Fibroblast of villous mesenchyme (primary cell): ENCODE results near the gene ADGRL3. TPM values are rescaled to one million over a fixed set of nuclear protein-coding genes. Genes with fewer than 3 reads are reported as not detected.
"Not testable (repeated sequence)": the region's sequence is repeated elsewhere in the genome, so short reads cannot be mapped to it uniquely, and the experiment has no call there.

Experiments
- DNase-seq: peaks from one replicate; pipeline ENCODE4 v3.0.0-alpha.2; 2010; ENCODE audit warnings: low read depth
- H3K4me3 ChIP-seq: 2 replicates; pipeline ENCODE4 v1.5.1; 2011; ENCODE audit warnings: low read depth, mild to moderate bottlenecking, low read length
- total RNA-seq: library from RNA; depleted of rRNA; stranded (reverse); fragments of >200 nt; gene quantifications from 2 replicates; pipeline ENCODE4 v1.2.3, GENCODE V29; 2012
- TF ChIP-seq, protein P1 (sequence below): IDR thresholded peaks from 2 replicates; pipeline ENCODE4 v1.5.1; 2012; ENCODE audit warnings: low read depth, mild to moderate bottlenecking, low read length; ENCODE audit not compliant: insufficient read depth

ADGRL3 gene
- total RNA-seq, 1 donor = 2.2 TPM

DNA sequence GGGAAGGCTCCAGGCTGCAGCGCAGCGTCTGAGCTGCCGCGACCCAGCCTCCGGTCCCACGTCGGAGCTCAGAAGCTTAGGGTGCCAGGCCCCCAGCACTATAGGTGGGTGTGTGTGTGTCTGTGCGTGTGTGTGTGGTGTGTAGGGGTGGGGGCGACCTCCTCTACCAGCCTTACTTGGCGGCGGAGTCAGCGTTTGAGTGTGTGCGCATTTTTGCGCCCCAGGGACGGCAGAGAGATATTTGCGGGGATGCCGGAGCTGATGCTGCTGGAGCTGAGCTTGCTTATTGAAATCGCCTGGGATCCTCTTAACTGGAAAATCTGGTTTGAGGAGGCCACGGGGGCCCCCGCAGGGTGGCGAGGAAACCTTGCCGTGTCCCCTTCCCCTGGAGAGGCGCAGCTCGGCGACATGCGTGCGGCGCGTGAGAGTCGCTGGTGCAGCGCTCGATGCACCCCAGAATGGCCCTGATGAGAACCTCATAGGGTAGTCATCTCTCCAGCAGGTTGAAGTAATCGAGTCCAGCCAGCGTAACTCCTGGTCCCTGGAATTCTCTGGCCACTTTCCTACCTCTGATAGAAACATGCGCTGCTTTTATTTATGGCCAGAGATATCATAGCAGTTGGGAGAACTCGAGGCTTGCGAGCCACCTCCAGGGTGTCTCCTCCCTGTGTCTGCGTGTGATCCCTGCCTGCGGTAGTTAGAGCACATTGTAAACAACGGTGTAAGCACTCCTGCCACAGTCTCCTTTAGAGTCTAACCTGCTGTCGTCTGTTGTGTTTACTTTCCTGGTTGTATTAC lies 2.7 kb downstream of the ADGRL3 start:
- TF ChIP-seq, protein P1, sequence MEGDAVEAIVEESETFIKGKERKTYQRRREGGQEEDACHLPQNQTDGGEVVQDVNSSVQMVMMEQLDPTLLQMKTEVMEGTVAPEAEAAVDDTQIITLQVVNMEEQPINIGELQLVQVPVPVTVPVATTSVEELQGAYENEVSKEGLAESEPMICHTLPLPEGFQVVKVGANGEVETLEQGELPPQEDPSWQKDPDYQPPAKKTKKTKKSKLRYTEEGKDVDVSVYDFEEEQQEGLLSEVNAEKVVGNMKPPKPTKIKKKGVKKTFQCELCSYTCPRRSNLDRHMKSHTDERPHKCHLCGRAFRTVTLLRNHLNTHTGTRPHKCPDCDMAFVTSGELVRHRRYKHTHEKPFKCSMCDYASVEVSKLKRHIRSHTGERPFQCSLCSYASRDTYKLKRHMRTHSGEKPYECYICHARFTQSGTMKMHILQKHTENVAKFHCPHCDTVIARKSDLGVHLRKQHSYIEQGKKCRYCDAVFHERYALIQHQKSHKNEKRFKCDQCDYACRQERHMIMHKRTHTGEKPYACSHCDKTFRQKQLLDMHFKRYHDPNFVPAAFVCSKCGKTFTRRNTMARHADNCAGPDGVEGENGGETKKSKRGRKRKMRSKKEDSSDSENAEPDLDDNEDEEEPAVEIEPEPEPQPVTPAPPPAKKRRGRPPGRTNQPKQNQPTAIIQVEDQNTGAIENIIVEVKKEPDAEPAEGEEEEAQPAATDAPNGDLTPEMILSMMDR = no peak
- no peak overlapping the region for H3K4me3 ChIP-seq
- DNase-seq = no peak

DNA sequence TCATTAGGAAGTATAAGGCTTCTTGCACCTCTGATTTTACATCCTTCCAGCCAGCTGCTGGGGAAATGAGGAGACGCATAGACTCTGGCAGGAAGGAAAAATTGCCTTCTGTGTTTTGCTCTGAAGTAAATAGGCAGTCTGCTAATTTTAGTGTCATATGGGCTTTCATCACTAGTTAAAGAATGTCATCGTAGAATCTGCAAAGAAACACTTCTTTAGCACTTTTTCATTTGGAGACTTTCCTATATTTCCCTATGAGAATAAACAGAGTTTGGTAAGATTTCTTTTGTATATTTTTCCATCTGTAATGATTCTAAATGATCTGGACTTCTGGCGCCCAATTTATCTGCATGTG lies 3.3 kb downstream of the ADGRL3 start:
- DNase-seq = no peak
- TF ChIP-seq, protein P1 = no peak
- no peak overlapping the region for H3K4me3 ChIP-seq

DNA sequence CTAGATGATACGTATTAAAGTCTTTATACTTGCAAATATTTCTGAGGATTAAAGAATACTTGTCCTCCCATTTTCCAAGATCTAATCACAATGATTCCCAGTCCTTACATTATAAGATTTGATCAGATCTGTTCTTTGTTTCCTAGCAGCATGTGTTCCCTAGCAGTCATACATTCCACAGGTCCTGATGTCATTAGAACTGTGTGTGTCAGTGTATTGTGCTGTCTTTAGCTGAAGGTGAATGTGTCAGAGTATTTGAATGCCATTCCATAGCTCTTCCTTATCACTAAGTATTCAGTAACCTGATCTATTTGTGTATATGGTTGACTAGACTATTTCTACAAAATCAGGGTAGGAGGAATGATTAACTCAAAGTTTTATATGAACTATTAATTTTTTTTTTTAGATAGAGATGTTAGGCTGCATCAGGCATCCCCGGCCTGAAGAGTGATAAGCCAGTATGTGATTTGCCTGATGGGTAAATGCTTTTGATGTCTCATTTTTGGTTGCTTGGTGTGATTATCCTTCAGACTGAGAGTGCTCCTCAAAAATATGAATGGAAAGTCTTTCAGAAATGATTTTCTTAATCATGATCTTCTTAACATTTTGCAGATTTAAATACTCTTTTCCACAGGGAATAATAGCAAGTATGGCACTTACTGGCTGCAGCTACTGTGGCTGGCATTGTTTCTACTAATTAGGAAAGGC lies 4.4 kb downstream of the ADGRL3 start:
- TF ChIP-seq, protein P1 = no peak
- no peak overlapping the region for H3K4me3 ChIP-seq
- no peak for DNase-seq

DNA sequence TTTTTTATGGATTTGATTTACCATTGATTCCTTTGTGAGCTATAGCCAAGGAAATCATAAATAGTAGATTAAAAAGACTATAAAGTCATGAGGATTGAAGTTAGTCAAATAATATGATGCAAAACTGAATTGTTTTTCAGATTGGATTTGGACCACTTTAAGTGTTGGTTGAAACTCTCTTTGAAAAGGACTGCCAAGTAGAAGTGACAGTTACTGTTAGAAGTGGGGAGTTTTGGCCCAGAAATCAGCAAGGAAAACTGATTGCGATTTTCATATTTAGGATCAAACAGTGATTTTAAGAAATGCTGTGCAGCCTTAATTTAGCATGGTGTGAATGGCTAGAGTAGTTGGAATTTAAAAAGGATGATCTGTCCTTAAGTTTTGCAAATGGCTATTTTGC lies 4.9 kb downstream of the ADGRL3 start:
- TF ChIP-seq, protein P1 = no peak
- DNase-seq = no peak
- H3K4me3 ChIP-seq = no peak overlapping the region

DNA sequence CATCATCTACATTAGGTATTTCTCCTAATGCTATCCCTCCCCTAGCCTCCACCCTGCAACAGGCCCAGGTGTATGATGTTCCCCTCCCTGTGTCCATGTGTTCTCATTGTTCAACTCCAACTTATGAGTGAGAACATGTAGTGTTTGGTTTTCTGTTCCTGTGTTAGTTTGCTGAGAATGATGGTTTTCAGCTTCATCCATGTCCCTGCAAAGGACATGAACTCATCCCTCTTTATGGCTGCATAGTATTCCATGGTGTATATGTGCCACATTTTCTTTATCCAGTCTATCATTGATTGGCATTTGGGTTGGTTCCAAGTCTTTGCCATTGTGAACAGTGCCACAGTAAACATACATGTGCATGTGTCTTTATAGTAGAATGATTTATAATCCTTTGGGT lies 7.0 kb downstream of the ADGRL3 start:
- not testable (repeated sequence) for DNase-seq, H3K4me3 ChIP-seq

DNA sequence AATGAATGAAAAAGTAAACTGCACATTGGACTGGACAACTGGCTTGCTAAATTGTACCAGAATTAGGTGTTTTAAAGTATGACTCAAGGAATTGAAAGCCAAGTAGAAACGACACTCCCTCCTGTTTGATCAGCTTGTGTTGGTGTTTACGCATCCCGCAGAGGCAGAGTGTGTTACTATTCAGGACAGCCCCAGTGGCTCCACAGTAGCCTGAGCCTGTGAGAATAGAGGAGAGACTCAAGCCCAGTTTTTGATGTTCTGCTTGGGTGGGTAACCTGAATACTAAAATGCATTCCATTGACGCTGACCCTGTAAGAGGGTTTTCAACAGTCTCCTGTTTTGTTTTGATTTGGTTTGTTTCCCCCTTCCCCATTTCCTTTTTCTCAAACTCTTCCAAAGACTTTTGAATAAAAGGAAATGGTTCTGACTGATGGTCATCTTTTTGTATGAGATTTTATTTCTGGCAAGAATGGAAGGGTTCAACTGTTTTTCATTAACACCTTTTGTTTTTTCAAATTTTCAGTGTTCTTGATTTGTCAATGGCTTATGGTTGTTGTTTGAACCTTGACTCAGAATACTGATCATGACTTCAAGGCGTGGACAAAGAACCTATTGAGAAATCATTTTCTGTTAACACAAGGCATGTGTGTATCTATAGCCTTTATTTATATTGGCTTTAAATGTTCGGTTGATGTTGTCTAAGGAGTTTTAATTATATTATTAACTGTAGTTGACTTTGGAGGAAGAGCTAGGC lies 10.2 kb downstream of the ADGRL3 start:
- TF ChIP-seq, protein P1 = no peak
- no peak for DNase-seq
- no peak overlapping the region for H3K4me3 ChIP-seq

DNA sequence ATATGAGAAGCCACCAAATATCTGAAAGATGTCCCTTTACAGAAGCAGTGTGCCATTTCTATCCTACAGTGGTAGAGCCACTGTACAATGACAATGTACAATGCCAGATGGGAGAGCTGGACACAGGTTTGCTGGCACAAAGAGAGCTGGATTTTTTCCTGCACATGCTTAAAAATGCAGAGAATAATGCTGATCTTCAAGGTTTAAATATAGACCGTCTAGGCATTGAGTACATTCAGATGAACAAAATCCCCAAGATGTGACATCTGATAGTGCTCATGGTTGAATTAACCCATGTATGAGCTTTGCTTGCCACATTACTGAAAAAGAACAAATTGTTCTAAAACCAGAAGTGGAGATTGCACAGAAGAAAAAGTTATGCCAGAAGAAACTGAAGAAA lies 11.7 kb downstream of the ADGRL3 start:
- DNase-seq = no peak
- no peak overlapping the region for H3K4me3 ChIP-seq
- TF ChIP-seq, protein P1 = no peak
